Natural killer cell (primary cell): Measurements from ENCODE around the gene S100B. TPM values are rescaled to one million over a fixed set of nuclear protein-coding genes. Genes with fewer than 3 reads are reported as not detected.

Experiments used
- ATAC-seq, 3 donors: fragments of 150-1000 bp in 2 of 3; fragments of 200-7000 bp in 1 of 3; cut with Tn5 transposase; 1 replicate in 1 of 3; 2 replicates in 2 of 3; pipeline ENCODE4 v1.10.0; 2021; ENCODE audit warnings: mild to moderate bottlenecking in 2 of 3, moderate library complexity in 2 of 3
- DNase-seq, 2 donors: peaks; one replicate each; pipeline versions ENCODE4 v3.0.0 to v3.0.0-alpha.2; 2013 to 2021; ENCODE audit warnings: mixed read lengths in 1 of 2
- H3K27ac ChIP-seq: one replicate; pipeline ENCODE4 v1.5.1; 2013; ENCODE audit warnings: mild to moderate bottlenecking, low read length
- H3K27me3 ChIP-seq: one replicate; pipeline ENCODE4 v1.6.1; 2013; ENCODE audit warnings: low read length; ENCODE audit not compliant: control insufficient read depth, insufficient read depth
- H3K36me3 ChIP-seq: one replicate; pipeline ENCODE4 v1.6.1; 2013; ENCODE audit warnings: low read length; ENCODE audit not compliant: control insufficient read depth, insufficient read depth
- H3K4me1 ChIP-seq: one replicate; pipeline ENCODE4 v1.6.1; 2013; ENCODE audit warnings: low read length; ENCODE audit not compliant: control insufficient read depth, insufficient read depth
- H3K4me3 ChIP-seq: one replicate; pipeline ENCODE4 v1.5.1; 2013; ENCODE audit warnings: low read length
- H3K9me3 ChIP-seq: one replicate; pipeline ENCODE4 v1.6.1; 2013; ENCODE audit warnings: low read length; ENCODE audit not compliant: control insufficient read depth, insufficient read depth
- H3K27ac Mint-ChIP-seq, 2 donors: one replicate each; pipeline ENCODE4 v1.8.0; 2022; ENCODE audit warnings: mild to moderate bottlenecking in 2 of 2, mixed read lengths in 2 of 2, moderate library complexity in 1 of 2
- H3K27me3 Mint-ChIP-seq, 2 donors: one replicate each; pipeline ENCODE4 v1.8.0; 2022; ENCODE audit warnings: low read depth in 2 of 2, mixed read lengths in 2 of 2
- H3K36me3 Mint-ChIP-seq: one replicate; pipeline ENCODE4 v1.8.0; 2022; ENCODE audit warnings: mixed read lengths
- H3K4me1 Mint-ChIP-seq, 2 donors: one replicate each; pipeline ENCODE4 v1.8.0; 2022; ENCODE audit warnings: mixed read lengths in 2 of 2
- H3K4me3 Mint-ChIP-seq: one replicate; pipeline ENCODE4 v1.8.0; 2022; ENCODE audit warnings: mild to moderate bottlenecking, moderate library complexity, mixed read lengths
- H3K9me3 Mint-ChIP-seq, 2 donors: one replicate each; pipeline ENCODE4 v1.8.0; 2022; ENCODE audit warnings: mixed read lengths in 2 of 2
- WGBS: methylation state at CpG from one replicate; pipeline ENCODE4 v1.1.7; 2013; ENCODE audit warnings: missing lambda C conversion rate; ENCODE audit not compliant: insufficient coverage; 5-methylcytosine and 5-hydroxymethylcytosine counted together
- intact Hi-C: fragments of 100-400 bp; cut with micrococcal nuclease; formaldehyde crosslinking; loops from one replicate; pipeline ENCODE4 v1.14.2; 2022
- total RNA-seq, 4 donors: library from RNA; stranded (reverse); fragments of 120-200 nt in 1 of 4; gene quantifications; one replicate each; pipeline versions ENCODE4 v1.2.3 to v1.2.4, GENCODE V29; 2013 to 2022
- TF ChIP-seq, protein P1 (sequence below): fragments of 200-600 bp; IDR thresholded peaks from one replicate; pipeline ENCODE4 v1.8.0; 2022; ENCODE audit warnings: antibody characterized with exemption

Gene S100B
- total RNA-seq, 3 donors from 2014 or later (not counting 1 experiment from before 2014, with no cell fraction given) = 4.0 to 58.9 TPM; not detected in 1

DNA sequence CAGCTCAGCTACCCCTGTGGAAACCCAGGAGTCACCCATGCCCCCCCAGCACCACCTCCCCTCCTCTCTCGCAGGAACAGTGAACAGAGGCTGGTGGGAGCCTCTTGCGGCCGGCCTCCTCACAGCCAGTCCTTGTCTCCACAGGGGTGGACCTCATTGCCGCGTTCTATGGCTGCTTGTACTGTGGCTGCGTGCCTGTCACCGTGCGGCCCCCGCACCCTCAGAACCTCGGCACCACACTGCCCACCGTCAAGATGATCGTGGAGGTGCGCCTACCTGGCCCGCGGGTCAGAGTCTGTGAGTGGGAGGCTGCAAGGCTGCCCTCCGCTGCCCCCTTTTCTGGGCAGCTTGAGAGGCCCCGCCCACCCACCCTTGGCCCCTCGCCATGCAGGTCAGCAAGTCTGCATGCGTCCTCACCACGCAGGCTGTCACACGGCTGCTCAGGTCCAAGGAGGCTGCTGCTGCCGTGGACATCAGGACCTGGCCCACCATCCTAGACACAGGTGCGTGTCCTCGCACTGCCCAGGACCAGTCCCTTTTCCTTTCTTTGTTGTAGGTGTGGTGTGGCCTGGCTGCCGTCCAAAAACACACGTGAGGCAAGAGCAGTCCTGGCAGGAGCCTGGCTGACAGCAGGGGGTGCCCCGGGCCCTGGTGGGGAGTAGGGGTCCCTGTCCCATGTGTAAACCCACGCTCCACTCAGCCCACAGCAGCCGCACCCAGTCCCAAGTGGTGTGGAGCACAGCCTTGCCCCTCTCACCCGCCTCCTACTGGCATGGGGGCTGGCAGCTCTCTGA is 50.3 kb downstream of the S100B start:
- Histone ChIP-seq H3K27ac (no peak overlapping the region), H3K4me1 (peaks cover 65% of the 10 kb centered on the region), H3K27me3 (no peaks in the 10 kb centered on the region), H3K9me3 (no peaks in the 10 kb centered on the region), H3K36me3 (peaks cover 35% of the 10 kb centered on the region), H3K4me3 (no peak overlapping the region)
- intact Hi-C loops = no loop called here
- DNase-seq = peak in 1 of 2 donors; percentile 33
- peak overlapping the region in 1 of 2 donors; percentile 86 for H3K27ac Mint-ChIP-seq
- TF ChIP-seq, protein P1, sequence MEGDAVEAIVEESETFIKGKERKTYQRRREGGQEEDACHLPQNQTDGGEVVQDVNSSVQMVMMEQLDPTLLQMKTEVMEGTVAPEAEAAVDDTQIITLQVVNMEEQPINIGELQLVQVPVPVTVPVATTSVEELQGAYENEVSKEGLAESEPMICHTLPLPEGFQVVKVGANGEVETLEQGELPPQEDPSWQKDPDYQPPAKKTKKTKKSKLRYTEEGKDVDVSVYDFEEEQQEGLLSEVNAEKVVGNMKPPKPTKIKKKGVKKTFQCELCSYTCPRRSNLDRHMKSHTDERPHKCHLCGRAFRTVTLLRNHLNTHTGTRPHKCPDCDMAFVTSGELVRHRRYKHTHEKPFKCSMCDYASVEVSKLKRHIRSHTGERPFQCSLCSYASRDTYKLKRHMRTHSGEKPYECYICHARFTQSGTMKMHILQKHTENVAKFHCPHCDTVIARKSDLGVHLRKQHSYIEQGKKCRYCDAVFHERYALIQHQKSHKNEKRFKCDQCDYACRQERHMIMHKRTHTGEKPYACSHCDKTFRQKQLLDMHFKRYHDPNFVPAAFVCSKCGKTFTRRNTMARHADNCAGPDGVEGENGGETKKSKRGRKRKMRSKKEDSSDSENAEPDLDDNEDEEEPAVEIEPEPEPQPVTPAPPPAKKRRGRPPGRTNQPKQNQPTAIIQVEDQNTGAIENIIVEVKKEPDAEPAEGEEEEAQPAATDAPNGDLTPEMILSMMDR = no peak
- H3K36me3 Mint-ChIP-seq = no peaks in the 10 kb centered on the region
- ATAC-seq = no peak
- H3K27me3 Mint-ChIP-seq = no peaks in the 10 kb centered on the region
- no peaks in the 10 kb centered on the region for H3K9me3 Mint-ChIP-seq
- WGBS = 95% methylated on average over 29 of the region's 30 CpGs
- peaks cover 46 to 64% of the 10 kb centered on the region in 2 donors for H3K4me1 Mint-ChIP-seq
- H3K4me3 Mint-ChIP-seq = no peak overlapping the region

DNA sequence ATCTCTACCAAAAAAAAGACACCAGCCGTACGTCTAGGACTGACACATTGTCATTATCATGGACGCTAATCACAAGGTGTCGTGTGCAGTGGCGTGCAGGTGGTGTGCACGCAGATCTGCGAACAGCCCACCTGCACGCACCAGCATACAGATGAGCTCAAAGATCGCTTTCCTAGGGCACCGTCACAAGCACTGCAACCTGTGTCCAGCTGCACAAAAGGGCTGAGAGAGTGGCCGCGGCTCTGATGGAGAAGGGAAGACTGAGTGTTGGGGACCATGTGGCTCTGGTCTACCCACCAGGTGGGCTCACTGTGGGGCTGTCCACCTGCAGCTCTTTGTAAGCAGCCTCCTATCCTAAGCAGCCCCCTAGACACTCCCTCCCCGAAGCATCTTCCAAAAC is 50.9 kb downstream of the S100B start:
- TF ChIP-seq, protein P1 = no peak
- Mint-ChIP-seq H3K9me3 (no peaks in the 10 kb centered on the region), H3K36me3 (no peaks in the 10 kb centered on the region), H3K4me3 (no peak overlapping the region), H3K4me1 (peaks cover 40 to 61% of the 10 kb centered on the region in 2 donors), H3K27ac (peak overlapping the region; percentile 86 to 93), H3K27me3 (no peaks in the 10 kb centered on the region)
- H3K4me1 ChIP-seq = peaks cover 60% of the 10 kb centered on the region
- ATAC-seq = no peak
- peaks cover 35% of the 10 kb centered on the region for H3K36me3 ChIP-seq
- no peaks in the 10 kb centered on the region for H3K9me3 ChIP-seq
- H3K27ac ChIP-seq = no peak overlapping the region
- WGBS = 98% methylated on average over 13 of the region's 13 CpGs
- intact Hi-C loops = no loop called here
- H3K27me3 ChIP-seq = no peaks in the 10 kb centered on the region
- no peak for DNase-seq
- H3K4me3 ChIP-seq = no peak overlapping the region

DNA sequence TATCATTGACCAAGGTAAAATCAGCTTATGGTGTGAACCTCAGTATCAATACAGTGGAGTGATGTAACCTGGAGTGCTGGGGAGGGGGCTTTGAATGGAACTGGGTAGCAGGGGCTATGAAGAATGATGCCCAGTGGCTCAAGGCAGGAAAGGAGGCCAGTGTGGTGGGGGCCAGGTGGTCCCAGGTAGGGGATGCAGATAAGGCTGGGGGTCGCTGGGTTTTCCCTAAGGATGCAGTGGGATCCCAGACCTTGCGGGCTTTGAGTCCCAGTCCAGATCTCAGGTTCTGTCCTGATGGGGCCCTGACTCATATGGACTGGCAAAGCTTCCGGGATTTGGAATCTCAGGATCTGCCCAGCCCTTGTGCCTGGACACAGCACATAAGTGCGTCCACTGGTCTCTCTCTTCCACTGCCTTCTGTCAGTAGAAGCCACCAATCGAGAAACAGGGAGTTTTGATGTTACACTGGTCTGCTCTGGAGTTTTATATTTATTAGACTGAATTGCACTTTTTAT is 52.0 kb downstream of the S100B start:
- DNase-seq = no peak
- H3K4me3 ChIP-seq = no peak overlapping the region
- intact Hi-C loops = no loop called here
- no peaks in the 10 kb centered on the region for H3K27me3 ChIP-seq
- peaks cover 37 to 71% of the 10 kb centered on the region in 2 donors for H3K4me1 Mint-ChIP-seq
- peaks cover 34% of the 10 kb centered on the region for H3K36me3 ChIP-seq
- H3K9me3 ChIP-seq = no peaks in the 10 kb centered on the region
- no peaks in the 10 kb centered on the region for H3K27me3 Mint-ChIP-seq
- TF ChIP-seq, protein P1 = no peak
- H3K4me3 Mint-ChIP-seq = peak overlapping the region; percentile 85
- H3K36me3 Mint-ChIP-seq = no peaks in the 10 kb centered on the region
- H3K4me1 ChIP-seq = peaks cover 50% of the 10 kb centered on the region
- no peaks in the 10 kb centered on the region for H3K9me3 Mint-ChIP-seq
- H3K27ac ChIP-seq = peak overlapping the region; percentile 89
- no peak for ATAC-seq
- WGBS = 97% methylated on average over 5 of the region's 5 CpGs
- peak overlapping the region; percentile 86 to 93 for H3K27ac Mint-ChIP-seq
